ENCODE measurements around the gene FYCO1.
"Not testable (repeated sequence)": the region's sequence is repeated elsewhere in the genome, so short reads cannot be mapped to it uniquely, and the experiment has no call there.

Gene FYCO1

DNA sequence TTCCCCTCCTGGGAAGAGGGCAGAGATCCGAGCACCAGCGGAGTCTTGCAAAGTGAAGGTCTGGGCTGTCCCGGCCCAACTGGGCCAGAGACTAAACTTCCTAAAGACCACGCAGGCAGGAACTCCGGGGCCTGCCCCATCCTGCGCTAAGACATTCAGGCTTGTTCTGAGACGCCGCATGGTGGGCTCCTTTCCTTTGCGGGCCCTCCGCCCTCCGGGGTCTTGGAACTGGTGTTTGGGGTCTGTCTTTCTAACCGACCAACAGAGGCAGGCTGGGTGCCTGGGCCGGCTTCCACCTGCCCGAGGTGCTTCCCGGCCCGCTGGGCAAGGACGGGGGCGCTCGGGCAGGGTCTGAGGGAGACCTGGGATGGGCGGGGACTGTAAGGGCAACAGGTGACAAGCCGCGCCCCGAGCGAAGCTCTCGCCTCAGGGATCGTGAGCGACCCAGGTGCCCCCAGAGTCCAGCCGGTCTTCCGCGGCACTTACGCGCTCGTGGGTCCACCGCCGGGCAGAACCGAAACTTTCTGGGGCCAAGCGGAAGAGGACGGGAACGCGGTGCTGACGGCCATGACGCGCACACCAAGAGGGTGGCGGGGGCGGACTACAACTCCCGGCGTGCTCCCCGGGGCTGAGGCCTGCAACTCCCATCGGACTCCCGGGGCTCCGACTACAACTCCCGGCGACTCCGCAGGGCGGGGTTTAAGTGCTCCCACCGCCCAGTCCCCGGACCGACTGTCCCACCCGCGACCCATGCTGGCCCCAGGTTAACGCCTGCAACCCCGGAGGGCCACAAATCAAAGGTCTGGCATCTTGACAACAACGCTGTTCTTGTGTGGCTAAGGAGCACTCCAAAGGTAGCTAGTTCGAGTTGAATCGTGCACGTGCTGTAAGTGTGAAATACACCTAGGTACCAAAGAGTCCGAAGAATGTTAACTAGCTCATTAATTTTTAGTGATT, at the start of gene FYCO1:
TSS of gene FYCO1 (minus strand) at position 589 of the 957 bp plus-strand sequence. CDS start 10,914 bp downstream, outside the sequence.
- DNase-seq (ENCODE audit: low read depth): peak; percentile 82

DNA sequence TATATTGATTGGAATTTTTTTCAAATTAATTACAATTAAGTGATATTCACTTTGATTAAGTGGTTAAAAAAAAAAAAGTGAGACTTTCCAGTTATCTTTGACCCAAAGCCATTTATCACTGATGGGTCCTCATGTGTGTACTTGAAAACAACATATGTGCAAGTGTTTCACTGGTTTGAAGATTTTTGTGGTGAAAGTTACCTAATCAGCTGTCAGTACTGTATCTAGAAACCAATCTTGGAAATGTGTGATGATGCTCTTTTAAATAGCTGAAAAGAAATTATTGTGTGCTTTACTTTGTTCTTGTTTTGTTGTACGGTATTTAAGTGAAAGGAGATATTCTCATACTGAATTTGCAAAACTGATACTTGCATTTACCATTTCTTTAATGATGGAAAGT, 43.3 kb upstream of the FYCO1 start:
- no peak for DNase-seq (ENCODE audit: low read depth)

GRCh38 chr3:46038071-46038470, 42.4 kb upstream of the FYCO1 start:
- not testable (repeated sequence) for DNase-seq (ENCODE audit: low read depth)

- DNase-seq (ENCODE audit: low read depth): no peak
Observed at GRCh38 chr3:46036191-46036590, 40.6 kb upstream of the FYCO1 start.

- DNase-seq (ENCODE audit: low read depth): no peak
Observed at GRCh38 chr3:46031747-46032146, 36.1 kb upstream of the FYCO1 start.

DNA sequence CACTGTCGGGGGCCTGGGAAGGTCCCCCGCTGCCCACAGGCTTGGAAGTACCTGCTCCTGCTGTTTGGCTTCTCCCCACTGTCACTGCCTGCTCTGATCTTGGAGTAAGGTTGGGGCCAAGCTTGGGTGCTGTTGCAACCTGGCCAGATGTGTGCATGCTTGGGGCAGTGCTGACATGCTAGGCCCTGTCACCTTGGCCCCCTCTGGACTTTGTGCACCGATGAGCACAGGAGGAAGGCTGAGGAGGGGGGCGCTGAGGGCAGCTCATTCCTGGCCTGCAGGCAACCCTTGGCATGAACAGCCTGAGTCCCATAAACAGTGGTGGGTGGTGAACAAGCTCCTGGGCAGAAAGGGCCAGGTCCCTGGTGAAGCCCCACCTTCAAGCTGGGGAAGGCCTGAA, 35.6 kb upstream of the FYCO1 start:
- DNase-seq (ENCODE audit: low read depth): no peak

- no peak for DNase-seq (ENCODE audit: low read depth)
Observed at GRCh38 chr3:46030626-46031025, 35.0 kb upstream of the FYCO1 start.

DNA sequence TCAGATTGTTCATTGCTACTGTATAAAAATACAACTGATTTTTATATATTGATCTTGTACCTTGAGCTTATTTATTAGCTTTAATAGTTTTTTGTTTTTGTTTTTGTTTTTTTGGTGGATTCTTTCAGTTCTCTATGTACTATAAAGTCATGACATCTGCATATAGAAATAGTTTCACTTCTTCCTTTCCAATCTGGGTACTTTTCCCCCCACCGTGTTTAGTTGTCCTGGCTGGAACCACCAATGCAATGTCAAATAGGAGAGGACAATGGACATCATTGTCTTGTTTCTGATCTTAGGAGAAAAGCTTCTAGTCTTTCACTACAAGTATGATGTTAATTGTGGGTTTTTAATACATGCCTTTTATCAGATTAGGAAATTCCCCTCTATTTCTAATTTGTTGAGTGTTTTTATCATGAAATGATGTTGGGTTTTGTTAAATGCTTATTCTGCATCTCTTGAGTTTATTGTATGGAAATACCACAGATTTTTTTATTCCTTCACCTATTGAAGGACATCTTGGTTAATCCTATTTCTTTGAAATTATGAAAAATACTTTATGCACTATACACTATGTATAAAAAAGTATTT, 34.4 kb upstream of the FYCO1 start:
- DNase-seq (ENCODE audit: low read depth): no peak

- no peak for DNase-seq (ENCODE audit: low read depth)
Observed at GRCh38 chr3:46027736-46028397, 32.2 kb upstream of the FYCO1 start.

DNA sequence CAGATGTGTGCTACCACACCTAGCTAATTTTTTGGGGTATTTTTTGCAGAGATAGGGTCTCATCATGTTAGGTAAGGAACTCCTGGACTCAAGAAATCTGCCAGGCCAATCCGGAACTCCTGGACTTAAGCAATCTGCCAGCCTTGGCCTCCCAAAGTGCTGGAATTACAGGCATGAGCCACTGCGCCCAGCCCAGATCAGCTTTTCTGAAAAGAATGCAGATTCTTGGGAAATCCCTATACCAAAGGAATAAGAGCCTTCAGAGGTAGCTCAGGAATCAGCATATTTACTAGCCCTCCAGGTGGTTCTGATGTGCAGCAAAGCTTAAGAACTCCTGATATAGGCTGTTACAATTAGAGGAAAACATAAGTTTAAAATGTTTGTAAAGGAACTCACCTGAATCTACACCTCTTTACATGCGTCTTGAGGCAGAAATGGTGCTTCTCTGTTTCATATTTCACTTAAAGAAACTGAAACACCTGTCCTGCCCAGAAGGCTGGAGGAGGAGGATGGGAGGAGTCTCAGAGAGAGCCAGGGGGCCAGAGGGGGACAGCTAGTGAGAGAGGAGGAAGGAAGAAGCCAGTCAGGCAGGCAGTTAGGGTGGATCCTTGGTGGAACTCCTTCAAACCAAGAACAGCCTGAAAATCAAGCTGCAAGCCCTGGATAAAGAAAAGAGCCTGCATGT, 31.5 kb upstream of the FYCO1 start, which contains the start of gene XCR1:
TSS of gene XCR1 (minus strand) at position 463 of the 685 bp plus-strand sequence. CDS start 5,536 bp downstream, outside the sequence.
- no peak for DNase-seq (ENCODE audit: low read depth)

- no peak for DNase-seq (ENCODE audit: low read depth)
Observed at GRCh38 chr3:46025139-46025538, 29.5 kb upstream of the FYCO1 start.

GRCh38 chr3:46024131-46024530, 28.5 kb upstream of the FYCO1 start:
- no peak for DNase-seq (ENCODE audit: low read depth)

- DNase-seq (ENCODE audit: low read depth): no peak
Observed at GRCh38 chr3:46022909-46023785, 27.5 kb upstream of the FYCO1 start.

- DNase-seq (ENCODE audit: low read depth): no peak
Observed at GRCh38 chr3:46021516-46021915, 25.9 kb upstream of the FYCO1 start.

- no peak for DNase-seq (ENCODE audit: low read depth)
Observed at GRCh38 chr3:46020766-46021510, 25.3 kb upstream of the FYCO1 start.

DNA sequence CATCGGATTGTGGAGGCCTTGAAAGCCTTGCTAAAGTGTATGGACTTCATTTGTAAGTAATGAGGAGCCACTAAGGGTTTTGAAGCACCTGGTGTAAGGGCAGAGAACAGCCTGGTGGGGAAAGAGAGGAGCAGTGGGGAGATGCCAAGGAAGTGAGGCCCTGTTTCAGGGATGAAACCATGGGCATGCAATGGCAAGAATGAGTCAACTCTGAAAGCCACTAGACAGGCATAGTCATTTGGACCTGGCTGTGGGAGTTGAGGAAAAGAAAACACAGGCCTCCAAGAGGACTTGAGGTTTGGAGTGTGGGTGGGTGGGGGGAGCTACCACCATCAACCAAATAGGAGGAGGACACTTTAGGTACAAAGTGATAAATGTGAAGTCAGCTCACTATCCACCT, 24.1 kb upstream of the FYCO1 start:
- no peak for DNase-seq (ENCODE audit: low read depth)

- no peak for DNase-seq (ENCODE audit: low read depth)
Observed at GRCh38 chr3:46017720-46018119, 22.1 kb upstream of the FYCO1 start.

DNA sequence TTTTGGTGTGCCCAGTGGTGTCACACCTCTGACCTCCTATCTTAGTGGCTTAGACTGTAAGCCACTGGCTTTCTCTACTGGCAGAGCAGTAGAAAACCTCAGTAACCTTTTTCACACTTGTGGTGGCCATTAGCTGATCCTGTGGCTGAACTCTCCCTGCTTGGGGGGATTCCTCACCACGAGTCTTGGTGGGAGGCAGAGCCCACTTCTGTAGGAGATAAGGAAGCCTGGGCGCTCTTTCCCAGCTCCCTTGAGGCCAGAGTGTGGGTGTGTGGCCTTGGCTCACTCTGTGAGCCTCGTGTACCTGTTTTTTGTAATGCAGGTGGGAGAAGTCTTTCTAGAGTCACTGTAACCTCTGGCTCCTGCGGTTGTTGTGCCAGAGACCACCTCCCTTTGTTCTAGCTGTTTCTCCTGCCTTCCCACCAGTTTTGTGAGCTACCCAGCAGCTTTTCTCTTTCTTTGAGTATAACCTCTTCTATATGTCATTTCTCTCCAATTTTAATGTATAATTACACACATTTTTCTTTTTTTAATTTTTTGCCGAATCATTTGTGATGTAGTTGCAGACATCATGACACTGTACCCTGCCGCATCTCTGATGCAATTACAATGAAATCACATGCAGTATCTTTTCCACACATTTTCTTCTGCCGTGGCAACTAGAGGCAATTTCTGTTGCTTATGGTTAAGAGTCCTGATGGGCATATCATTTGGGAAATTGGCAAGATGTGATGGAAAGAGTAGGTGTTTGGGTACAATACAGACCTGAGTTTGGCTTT, 17.9 kb upstream of the FYCO1 start:
- DNase-seq (ENCODE audit: low read depth): no peak

GRCh38 chr3:46012246-46012645, 16.6 kb upstream of the FYCO1 start:
- no peak for DNase-seq (ENCODE audit: low read depth)
